ENCODE results near the gene NSD2.

- TF ChIP-seq CTCF (IDR thresholded peaks at IDR 0.05; ENCODE audit: insufficient read depth, low read length) (no peak), POLR2AphosphoS5 (IDR thresholded peaks at IDR 0.05; ENCODE audit: low read depth) (no peak), REST (IDR thresholded peaks at IDR 0.05; ENCODE audit: insufficient replicate concordance, low read depth) (no peak), SPI1 (IDR thresholded peaks at IDR 0.05; ENCODE audit: borderline replicate concordance, low read depth) (no peak)
Measured at GRCh38 chr4:1839282-1839681, 31.9 kb upstream of the NSD2 start.
